Lower leg skin (tissue), 3 donors: Measurements from ENCODE around the gene HEATR5A.

Experiments used
- POLR2A ChIP-seq, 2 donors: fragments of 450-650 bp; IDR thresholded peaks; one replicate each; pipeline ENCODE4 v1.6.1; 2016 to 2017; ENCODE audit warnings: antibody characterized with exemption in 2 of 2, mild to moderate bottlenecking in 1 of 2, moderate library complexity in 1 of 2
- TF ChIP-seq, protein P1 (sequence below), 3 donors: fragments of 450-650 bp; IDR thresholded peaks; one replicate each; pipeline ENCODE4 v1.5.1; 2016; ENCODE audit warnings: antibody characterized with exemption in 3 of 3, mild to moderate bottlenecking in 3 of 3, moderate library complexity in 2 of 3

DNA sequence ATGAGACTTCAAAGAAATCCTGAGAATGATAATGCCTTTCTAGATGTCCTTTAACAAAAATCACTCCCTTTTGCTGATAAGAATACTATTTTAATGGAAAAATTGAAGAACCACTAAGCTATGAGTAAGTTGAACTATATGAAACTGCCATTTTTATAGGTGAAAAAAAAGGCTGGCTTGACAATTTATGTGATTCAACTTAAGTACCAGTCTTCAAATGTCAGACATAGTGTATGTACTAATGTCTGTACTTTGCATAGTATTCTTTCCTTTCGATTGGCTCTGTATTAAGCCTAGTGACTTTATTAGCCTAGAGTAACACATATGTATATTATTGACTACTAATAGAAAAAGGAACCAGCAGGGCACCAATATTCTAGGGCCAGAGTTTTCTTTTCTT, 11.9 kb downstream of the HEATR5A start:
- TF ChIP-seq, protein P1, sequence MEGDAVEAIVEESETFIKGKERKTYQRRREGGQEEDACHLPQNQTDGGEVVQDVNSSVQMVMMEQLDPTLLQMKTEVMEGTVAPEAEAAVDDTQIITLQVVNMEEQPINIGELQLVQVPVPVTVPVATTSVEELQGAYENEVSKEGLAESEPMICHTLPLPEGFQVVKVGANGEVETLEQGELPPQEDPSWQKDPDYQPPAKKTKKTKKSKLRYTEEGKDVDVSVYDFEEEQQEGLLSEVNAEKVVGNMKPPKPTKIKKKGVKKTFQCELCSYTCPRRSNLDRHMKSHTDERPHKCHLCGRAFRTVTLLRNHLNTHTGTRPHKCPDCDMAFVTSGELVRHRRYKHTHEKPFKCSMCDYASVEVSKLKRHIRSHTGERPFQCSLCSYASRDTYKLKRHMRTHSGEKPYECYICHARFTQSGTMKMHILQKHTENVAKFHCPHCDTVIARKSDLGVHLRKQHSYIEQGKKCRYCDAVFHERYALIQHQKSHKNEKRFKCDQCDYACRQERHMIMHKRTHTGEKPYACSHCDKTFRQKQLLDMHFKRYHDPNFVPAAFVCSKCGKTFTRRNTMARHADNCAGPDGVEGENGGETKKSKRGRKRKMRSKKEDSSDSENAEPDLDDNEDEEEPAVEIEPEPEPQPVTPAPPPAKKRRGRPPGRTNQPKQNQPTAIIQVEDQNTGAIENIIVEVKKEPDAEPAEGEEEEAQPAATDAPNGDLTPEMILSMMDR (IDR thresholded peaks at IDR 0.05) = no peak
- no peak for TF ChIP-seq POLR2A (IDR thresholded peaks at IDR 0.05)
